ENCODE data around the gene ILKAP.

ILKAP gene

GRCh38 chr2:238155761-238156694 lies 47.5 kb downstream of the ILKAP start:
- Histone ChIP-seq H3K4me2 (ENCODE audit: low read depth, low read length, poor library complexity, severe bottlenecking) (no peak overlapping the region), H3F3A (ENCODE audit: insufficient read depth) (no peaks in the 10 kb centered on the region), H3K4me3 (ENCODE audit: insufficient read depth, low read length, poor library complexity, severe bottlenecking) (no peak overlapping the region), H3K27ac (ENCODE audit: low read depth, low read length) (no peak overlapping the region), H3K9me2 (replicated peaks; ENCODE audit: insufficient read depth, low read length) (no peaks in the 10 kb centered on the region), H3K9ac (ENCODE audit: low read length) (no peak overlapping the region), H3K27me3 (ENCODE audit: low read length) (no peaks in the 10 kb centered on the region), H3K36me3 (ENCODE audit: low read length) (no peaks in the 10 kb centered on the region), H2AFZ (ENCODE audit: low read depth, low read length, severe bottlenecking) (no peak overlapping the region), H4K20me1 (ENCODE audit: low read depth, low read length) (no peaks in the 10 kb centered on the region), H3K9me3 (ENCODE audit: insufficient read depth, low read length) (no peaks in the 10 kb centered on the region), H3K79me2 (ENCODE audit: insufficient read depth, low read length) (no peaks in the 10 kb centered on the region)
- no peak for TF ChIP-seq EZH2phosphoT487 (conservative IDR thresholded peaks at IDR 0.05; ENCODE audit: low read length)
- no peak for TF ChIP-seq CTCF (IDR thresholded peaks at IDR 0.05; ENCODE audit: insufficient read depth, low read length, poor library complexity, severe bottlenecking)

GRCh38 chr2:238155051-238155760 lies 48.3 kb downstream of the ILKAP start:
- H3K27me3 ChIP-seq (ENCODE audit: low read length) = no peaks in the 10 kb centered on the region
- no peaks in the 10 kb centered on the region for H3F3A ChIP-seq (ENCODE audit: insufficient read depth)
- no peaks in the 10 kb centered on the region for H3K9me3 ChIP-seq (ENCODE audit: insufficient read depth, low read length)
- no peak overlapping the region for H3K9ac ChIP-seq (ENCODE audit: low read length)
- H3K9me2 ChIP-seq (replicated peaks; ENCODE audit: insufficient read depth, low read length) = no peaks in the 10 kb centered on the region
- H3K27ac ChIP-seq (ENCODE audit: low read depth, low read length) = no peak overlapping the region
- H3K4me2 ChIP-seq (ENCODE audit: low read depth, low read length, poor library complexity, severe bottlenecking) = no peak overlapping the region
- no peaks in the 10 kb centered on the region for H4K20me1 ChIP-seq (ENCODE audit: low read depth, low read length)
- no peak overlapping the region for H2AFZ ChIP-seq (ENCODE audit: low read depth, low read length, severe bottlenecking)
- no peak overlapping the region for H3K4me3 ChIP-seq (ENCODE audit: insufficient read depth, low read length, poor library complexity, severe bottlenecking)
- TF ChIP-seq CTCF (IDR thresholded peaks at IDR 0.05; ENCODE audit: insufficient read depth, low read length, poor library complexity, severe bottlenecking) (no peak), EZH2phosphoT487 (conservative IDR thresholded peaks at IDR 0.05; ENCODE audit: low read length) (no peak)
- no peaks in the 10 kb centered on the region for H3K79me2 ChIP-seq (ENCODE audit: insufficient read depth, low read length)
- no peaks in the 10 kb centered on the region for H3K36me3 ChIP-seq (ENCODE audit: low read length)

GRCh38 chr2:238154570-238154969 lies 48.9 kb downstream of the ILKAP start:
- TF ChIP-seq EZH2phosphoT487 (conservative IDR thresholded peaks at IDR 0.05; ENCODE audit: low read length) (no peak), CTCF (IDR thresholded peaks at IDR 0.05; ENCODE audit: insufficient read depth, low read length, poor library complexity, severe bottlenecking) (no peak)
- Histone ChIP-seq H3K9me3 (ENCODE audit: insufficient read depth, low read length) (no peaks in the 10 kb centered on the region), H3K9me2 (replicated peaks; ENCODE audit: insufficient read depth, low read length) (no peaks in the 10 kb centered on the region)

More at GRCh38 chr2:238154570-238154969, 48.9 kb downstream of the ILKAP start:
- Histone ChIP-seq H3K79me2 (ENCODE audit: insufficient read depth, low read length) (no peaks in the 10 kb centered on the region), H3F3A (ENCODE audit: insufficient read depth) (no peaks in the 10 kb centered on the region), H3K36me3 (ENCODE audit: low read length) (no peaks in the 10 kb centered on the region), H3K9ac (ENCODE audit: low read length) (no peak overlapping the region), H3K27ac (ENCODE audit: low read depth, low read length) (no peak overlapping the region), H4K20me1 (ENCODE audit: low read depth, low read length) (no peaks in the 10 kb centered on the region), H2AFZ (ENCODE audit: low read depth, low read length, severe bottlenecking) (no peak overlapping the region), H3K4me2 (ENCODE audit: low read depth, low read length, poor library complexity, severe bottlenecking) (no peak overlapping the region), H3K4me3 (ENCODE audit: insufficient read depth, low read length, poor library complexity, severe bottlenecking) (no peak overlapping the region), H3K27me3 (ENCODE audit: low read length) (no peaks in the 10 kb centered on the region)

All from SU-DHL-6 (cell line).